Forelimb muscle (tissue), 1 donor: ENCODE data around the gene CDC20. TPM values are rescaled to one million over a fixed set of nuclear protein-coding genes. Genes with fewer than 3 reads are reported as not detected.

ENCODE experiments used
- DNase-seq: peaks from one replicate; pipeline ENCODE4 v3.0.0-alpha.2; 2013; ENCODE audit warnings: low read depth
- polyA plus RNA-seq: library from polyadenylated mRNA; unstranded; fragments of 120-200 nt; gene quantifications from one replicate; pipeline ENCODE4 v1.2.1, GENCODE V29; 2013; ENCODE audit not compliant: insufficient read length

CDC20 gene
- 14.3 TPM for polyA plus RNA-seq

DNA sequence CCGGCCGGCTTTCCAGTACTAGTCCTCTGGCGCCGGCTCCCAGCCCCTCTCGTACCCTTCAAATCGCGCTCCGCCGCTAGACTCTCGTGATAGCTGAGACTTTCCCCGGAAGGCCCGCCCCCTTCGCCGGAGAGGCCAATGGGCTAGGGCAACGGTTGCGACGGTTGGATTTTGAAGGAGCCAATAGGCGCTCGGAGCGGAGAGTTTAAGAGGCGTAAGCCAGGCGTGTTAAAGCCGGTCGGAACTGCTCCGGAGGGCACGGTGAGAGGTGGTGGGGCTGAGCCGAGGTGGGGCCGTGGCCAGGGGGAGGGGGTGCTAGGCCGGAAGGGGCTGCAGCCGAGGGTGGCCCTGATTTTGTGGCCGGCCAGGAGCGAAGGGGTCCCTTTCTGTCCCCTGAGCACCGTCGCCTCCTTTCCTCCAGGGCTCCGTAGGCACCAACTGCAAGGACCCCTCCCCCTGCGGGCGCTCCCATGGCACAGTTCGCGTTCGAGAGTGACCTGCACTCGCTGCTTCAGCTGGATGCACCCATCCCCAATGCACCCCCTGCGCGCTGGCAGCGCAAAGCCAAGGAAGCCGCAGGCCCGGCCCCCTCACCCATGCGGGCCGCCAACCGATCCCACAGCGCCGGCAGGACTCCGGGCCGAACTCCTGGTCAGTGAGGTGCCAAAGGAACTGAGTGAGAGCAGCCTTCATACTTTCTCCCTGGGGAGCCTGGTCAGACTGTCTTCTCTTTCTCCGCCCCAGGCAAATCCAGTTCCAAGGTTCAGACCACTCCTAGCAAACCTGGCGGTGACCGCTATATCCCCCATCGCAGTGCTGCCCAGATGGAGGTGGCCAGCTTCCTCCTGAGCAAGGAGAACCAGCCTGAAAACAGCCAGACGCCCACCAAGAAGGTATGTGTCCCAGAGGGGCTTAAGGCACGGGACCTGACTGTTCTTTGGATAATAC lies at the start of gene CDC20:
Gene CDC20 (plus strand): TSS at position 236 of the 948 bp plus-strand sequence. CDS start 235 bp downstream, at position 471.
- DNase-seq, result peak; percentile 81

DNA sequence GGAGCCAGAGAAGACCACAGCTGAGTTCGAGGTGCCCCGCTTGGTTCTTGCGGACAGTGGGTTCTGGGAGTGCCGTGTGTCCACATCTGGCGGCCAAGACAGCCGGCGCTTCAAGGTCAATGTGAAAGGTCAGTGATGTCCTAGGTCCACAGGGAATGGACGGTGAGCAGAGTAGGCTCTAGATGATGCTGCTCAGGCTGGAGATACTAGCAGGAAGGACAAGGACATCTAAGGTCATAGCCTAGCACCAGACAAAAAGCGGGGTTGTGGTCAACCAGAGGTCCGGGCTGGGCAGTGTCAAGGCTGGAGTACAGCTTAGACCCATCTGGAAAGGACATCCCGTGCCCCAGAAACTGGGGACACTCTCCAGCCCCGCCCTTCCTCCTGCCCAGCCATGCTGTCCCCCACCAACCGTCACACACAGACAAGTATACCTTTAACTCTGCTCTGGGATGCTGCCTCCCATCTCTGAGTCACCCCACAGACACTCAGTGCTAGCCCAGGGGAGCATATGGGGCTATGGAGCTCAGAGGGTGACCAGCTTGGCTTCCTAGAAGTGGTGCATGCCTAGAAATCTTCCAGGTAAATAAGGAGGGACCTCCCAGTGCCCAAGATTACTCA lies 49.3 kb upstream of the CDC20 start:
- DNase-seq, result no peak

DNA sequence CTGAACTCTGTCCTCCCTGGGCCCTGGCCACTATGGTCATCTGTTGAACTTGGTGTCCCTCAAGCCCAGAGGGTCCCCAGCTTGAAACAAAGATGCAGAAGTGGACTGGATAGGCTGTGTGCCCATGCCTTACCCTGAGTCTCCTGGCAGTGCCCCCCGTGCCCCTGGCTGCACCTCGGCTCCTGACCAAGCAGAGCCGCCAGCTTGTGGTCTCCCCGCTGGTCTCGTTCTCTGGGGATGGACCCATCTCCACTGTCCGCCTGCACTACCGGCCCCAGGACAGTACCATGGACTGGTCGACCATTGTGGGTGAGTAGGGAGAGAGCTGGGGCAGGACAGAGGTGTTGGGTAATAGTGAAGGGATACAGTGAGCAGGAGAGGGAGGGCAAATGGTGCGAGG lies 47.3 kb upstream of the CDC20 start:
- DNase-seq, result no peak

DNA sequence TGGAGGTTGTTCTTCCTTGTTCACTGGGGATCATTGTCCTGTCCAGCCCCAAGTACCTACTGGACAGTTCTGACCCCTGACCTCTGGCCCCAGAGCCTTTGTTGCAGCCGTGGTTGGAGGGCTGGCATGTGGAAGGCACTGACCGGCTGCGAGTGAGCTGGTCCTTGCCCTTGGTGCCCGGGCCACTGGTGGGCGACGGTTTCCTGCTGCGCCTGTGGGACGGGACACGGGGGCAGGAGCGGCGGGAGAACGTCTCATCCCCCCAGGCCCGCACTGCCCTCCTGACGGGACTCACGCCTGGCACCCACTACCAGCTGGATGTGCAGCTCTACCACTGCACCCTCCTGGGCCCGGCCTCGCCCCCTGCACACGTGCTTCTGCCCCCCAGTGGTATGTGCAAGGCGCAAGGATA lies 46.6 kb upstream of the CDC20 start:
- DNase-seq, result no peak

DNA sequence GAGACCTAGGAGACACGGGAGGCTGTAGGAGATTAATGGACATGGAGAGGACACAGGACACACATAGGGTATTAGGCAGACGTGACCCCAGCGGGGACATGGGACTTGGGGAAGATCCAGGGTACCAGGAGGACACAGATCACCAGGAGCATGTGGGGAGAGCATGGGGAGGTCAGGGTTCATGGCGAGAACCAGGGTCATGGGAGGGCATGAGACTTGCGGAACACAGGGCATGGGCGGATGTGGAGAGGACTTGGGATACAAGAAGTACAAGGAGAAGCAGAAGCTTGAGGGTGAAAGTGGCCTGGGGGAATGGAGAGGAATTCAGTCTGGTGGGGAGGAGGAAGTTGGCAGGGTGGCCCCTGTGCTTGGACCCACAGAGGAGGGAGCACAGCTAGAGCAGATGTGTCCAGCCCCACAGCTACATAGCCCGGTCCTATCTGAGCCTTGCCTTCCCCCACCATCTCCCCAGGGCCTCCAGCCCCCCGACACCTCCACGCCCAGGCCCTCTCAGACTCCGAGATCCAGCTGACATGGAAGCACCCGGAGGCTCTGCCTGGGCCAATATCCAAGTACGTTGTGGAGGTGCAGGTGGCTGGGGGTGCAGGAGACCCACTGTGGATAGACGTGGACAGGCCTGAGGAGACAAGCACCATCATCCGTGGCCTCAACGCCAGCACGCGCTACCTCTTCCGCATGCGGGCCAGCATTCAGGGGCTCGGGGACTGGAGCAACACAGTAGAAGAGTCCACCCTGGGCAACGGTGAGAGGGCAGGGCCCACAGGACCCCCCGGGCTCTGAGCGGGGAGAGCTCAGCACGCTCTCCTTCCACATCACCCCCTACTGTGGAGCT lies 45.9 kb upstream of the CDC20 start:
- DNase-seq, result no peak

DNA sequence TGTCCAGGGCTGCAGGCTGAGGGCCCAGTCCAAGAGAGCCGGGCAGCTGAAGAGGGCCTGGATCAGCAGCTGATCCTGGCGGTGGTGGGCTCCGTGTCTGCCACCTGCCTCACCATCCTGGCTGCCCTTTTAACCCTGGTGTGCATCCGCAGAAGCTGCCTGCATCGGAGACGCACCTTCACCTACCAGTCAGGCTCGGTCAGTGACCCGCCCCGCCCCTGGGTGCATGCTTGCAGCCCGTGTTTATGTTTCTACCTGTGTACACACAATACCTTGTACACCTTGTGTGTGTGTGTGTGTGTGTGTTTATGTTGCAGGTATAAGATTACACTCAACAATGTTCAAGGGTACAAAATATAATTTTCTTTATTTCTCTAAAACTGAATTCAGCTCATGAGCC lies 45.0 kb upstream of the CDC20 start:
- DNase-seq, result no peak

DNA sequence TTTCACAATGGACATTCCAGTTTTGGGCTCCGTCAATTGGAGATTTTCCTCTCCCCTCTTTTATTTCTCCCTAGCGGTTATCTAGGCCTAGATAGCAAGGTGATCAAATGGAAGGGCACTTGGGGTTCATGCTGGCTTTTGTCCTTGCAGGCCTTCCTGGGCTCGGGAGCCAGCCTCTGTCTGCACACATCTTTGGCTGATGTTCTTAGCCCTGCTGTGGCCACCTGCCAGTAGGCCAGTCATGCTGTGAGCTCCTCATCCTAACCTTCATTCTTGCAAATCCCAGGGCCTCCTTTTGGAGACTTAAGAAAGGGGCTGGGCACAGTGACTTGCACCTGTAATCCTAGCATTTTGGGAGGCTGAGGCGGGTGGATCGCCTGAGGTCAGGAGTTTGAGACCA lies 44.5 kb upstream of the CDC20 start:
- DNase-seq, result no peak

DNA sequence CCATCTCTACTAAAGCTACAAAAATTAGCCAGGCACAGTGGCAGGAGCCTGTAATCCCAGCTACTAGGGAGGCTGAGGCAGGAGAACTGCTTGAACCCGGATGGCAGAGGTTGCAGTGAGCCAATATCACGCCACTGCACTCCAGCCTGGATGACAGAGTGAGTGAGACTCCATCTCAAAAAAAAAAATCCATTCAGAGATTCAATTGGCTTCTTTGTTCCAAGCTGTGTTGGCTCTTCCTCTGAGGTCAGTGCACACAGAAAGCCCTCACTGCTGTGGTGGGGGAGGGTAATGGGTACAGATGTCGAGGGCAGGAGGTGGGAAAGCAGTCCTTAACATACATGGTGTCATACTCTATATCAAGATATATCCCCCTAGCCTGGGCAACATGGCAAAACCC lies 43.3 kb upstream of the CDC20 start:
- no peak for DNase-seq

DNA sequence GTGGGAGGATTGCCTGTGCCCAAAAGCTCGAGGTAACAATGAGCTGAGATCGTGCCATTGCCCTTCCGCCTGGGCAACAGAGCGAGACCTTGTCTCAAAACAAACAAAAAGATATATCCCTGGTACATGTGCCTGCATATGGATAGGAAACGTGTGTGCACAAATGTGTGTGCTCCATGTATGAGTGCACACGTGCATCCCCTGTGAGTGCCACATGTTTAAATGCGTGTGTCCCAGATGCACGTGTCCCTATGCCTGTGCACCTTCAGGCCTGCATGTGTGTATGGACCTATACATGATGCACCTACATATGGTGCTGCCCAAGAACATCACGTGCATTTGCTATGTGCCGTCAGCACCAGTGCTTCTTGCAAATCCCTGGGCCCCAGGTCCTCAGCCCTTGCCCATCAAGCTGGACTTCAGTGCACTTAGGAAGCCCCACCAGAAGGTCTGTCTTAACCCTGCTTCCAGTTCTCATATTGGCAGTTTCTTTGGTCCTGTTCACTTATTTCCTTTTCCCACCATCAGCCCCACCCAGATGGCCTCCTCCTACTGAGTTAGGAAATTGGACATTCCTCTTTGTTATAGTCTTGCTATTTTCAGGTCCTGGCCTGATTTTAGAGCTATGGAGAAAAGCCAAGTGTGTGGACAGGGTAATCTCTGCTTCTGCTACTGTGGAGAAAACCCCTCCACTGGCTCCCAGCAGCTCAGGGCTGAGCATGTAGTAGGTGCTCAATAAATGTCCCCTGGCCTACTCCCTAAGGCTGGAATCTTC lies 42.6 kb upstream of the CDC20 start:
- DNase-seq, result no peak

DNA sequence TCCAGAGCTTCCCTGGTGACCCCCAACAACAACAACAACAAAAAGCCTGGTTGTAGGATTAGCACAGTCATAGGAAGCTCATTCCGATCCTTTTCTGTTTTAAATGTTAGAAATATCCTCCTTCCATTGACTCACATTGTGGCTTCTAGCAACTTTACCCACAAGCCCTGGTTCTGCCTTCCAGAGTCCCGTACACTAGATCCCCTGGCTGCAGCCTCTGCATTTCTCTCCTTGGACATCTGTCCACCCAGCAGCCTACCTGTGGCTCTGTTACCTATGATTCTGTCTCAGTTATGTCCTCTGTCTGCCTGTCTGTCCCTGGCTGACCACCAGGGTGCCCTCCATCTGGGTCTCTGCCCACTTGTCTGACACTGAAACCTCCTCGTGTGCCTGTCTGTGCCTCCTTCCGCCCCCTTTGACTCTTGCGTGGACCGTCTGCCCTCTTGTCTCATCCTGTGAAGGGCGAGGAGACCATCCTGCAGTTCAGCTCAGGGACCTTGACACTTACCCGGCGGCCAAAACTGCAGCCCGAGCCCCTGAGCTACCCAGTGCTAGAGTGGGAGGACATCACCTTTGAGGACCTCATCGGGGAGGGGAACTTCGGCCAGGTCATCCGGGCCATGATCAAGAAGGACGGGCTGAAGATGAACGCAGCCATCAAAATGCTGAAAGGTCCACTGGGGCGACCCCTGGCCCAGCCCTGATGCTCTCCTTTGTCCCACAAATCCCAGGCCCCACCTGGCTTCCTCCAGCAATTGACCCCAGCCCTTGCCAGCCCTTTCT lies 41.9 kb upstream of the CDC20 start:
- no peak for DNase-seq

DNA sequence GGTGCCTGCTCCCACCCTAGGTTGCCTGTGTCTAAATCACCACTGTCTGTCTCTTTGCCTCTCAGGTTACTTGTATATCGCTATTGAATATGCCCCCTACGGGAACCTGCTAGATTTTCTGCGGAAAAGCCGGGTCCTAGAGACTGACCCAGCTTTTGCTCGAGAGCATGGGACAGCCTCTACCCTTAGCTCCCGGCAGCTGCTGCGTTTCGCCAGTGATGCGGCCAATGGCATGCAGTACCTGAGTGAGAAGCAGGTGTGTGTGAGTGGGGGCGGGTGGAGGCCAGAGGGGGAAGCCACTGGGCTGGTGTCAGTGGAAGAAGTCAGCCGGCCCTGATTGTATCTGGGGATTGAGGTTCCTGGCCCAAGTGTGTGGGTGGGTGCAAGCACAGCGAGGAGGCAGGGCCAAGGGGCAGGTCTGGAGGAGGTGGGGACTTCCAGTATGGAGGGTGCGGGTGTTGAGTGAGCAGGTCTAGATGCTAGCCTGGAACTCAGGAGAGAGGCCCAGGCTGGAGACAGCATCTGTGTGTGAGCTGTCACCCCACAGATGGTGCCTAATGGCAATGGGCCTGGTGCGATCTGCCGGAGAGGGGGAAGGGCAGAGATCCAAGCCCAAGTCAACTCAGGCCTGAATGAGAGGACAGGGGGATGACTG lies 40.8 kb upstream of the CDC20 start:
- no peak for DNase-seq

DNA sequence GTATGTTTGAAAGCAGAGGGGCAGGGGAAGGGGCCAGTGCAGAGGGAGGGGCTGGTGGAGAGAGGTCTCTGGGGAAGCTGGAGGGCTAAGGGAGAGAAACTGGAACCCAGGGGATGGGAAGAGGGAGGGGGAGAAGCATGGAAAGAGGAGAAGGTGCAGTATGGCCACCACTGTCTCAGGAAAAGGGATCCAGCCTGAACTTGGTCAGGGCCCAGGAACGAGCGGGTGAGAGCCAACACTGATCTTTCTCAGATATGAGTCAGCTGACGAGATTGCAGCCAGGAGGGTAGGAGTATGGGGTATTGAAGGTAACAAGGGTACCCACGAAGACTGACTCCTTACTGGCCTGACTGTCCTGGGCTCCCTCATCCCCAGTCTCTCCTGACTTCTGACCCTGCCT lies 40.0 kb upstream of the CDC20 start:
- DNase-seq, result no peak

DNA sequence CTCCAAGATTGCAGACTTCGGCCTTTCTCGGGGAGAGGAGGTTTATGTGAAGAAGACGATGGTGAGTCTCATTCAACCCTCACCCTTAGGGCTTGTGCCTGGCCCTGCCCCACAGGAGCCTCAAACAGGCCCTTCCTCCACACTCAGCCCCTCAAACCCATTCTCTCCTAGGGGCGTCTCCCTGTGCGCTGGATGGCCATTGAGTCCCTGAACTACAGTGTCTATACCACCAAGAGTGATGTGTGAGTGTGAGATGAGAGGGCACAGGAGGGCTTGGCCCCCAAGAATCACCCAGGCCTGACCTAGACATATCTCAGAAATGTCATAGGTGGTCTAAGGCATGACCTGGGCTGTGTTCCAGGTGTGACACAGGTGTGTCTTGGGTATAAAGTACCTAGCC lies 39.5 kb upstream of the CDC20 start:
- DNase-seq, result no peak

DNA sequence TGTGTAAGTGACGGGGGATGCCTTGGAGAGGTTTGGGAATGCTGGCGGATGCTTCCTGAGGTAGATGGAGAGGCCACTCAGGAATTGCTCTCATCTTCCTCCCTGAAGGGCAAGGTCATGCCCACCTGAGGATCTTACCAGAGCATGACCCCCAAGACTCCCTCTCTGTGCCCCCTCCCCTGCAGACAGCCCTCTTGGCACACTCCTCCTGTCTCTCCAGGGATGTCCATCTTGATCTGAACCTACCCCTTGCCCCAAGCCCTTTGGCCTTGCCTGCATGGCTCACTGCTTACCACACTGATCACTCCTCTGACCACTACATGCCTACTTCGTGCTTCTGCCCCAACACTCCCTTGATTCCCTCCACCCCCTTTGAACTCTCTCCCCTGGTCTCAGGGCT lies 39.0 kb upstream of the CDC20 start:
- no peak for DNase-seq

DNA sequence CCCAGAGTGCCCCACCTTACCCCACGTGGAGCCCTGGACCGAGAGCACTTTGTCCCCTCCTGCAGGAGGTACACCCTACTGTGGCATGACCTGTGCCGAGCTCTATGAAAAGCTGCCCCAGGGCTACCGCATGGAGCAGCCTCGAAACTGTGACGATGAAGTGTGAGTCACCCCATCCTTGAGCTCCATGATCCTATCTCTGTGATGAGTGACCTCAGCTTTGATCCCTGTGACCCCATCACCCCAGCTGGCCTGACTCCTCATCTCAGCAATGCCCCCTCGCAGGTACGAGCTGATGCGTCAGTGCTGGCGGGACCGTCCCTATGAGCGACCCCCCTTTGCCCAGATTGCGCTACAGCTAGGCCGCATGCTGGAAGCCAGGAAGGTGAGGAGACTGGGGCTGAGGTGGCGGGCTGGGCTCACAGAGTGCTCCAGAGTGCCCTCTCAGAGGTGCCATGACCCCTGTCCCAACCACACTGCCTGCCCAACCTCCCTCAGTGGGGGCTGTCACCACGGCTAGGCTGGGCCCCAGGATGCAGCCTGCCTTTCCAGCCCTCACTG lies 37.4 kb upstream of the CDC20 start:
- no peak for DNase-seq

DNA sequence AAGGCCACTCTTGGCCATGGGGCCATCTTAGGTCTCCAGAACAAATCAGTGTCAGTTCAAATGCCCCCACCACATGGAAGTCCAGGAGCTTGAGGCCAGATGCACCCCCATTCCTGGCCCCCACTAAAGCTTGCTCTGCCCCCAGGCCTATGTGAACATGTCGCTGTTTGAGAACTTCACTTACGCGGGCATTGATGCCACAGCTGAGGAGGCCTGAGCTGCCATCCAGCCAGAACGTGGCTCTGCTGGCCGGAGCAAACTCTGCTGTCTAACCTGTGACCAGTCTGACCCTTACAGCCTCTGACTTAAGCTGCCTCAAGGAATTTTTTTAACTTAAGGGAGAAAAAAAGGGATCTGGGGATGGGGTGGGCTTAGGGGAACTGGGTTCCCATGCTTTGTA lies 36.3 kb upstream of the CDC20 start:
- DNase-seq, result no peak

DNA sequence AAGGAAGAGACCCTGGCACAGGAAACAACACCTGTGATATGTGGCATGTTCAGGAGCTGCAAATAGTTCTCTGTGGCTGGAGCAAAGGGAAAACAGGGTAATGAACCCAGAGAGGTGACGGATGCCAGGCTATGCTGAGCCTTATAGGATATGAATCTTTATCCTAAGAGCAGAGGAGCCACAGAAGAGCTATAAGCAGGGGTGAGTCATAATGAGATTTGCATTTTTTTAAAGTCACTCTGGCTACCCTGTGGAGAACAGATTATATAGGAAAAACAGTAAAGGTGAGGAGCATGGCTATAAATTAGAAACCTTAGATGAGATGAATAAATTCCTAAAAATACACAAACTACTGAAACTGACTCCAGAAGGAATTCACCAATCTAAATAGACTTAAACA lies 34.0 kb upstream of the CDC20 start:
- no peak for DNase-seq

DNA sequence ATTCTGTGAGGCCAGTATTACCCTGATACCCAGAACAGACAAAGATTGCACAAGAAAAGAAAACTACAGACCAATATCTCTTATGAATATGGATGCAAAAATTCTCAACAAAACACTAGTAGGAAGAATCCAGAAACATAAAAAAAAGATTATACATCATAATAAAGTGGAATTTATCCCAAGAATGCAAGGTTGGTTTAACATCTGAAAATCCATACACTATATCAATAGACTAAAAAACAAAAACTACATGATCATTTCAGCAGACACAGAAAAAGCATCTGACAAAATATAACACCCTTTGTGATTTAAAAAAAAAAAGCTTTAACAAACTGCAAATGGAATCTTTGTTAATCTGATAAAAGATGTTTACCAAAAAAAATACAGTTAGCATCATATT lies 33.4 kb upstream of the CDC20 start:
- DNase-seq, result no peak

DNA sequence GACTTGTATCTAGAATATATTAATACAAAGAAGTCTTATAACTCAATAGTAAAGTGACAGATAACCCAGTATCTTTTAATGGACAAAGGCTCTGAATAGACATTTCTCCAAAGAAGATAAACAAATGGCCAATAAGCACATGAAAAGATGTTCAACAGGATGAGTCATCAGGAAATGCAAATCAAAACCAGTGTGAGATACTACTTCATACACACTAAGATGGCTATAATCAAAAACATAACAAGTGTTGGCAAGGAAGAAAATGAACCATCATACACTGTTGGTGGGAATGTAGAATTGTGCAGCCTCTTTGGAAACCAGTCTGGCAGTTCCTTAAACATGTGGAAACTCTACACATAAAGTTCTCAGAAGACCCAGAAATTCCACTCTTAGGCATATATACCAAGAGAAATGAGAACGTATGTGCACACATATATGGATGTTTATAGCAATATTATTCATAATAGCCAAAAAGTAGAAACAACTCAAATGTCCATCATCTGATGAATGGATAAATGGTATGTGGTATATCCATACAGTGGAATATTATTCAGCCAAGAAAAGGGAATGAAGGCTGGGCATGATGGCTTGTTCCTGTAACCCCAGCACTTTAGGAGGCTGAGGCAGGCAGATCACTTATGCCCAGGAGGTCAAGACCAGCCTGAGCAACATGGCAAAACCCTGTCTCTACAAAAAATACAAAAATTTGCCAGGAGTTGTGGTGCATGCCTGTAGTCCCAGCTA lies 31.1 kb upstream of the CDC20 start:
- no peak for DNase-seq
